Ovary (tissue), 9 donors: ENCODE measurements around the gene NHLH2. TPM values are rescaled to one million over a fixed set of nuclear protein-coding genes. Genes with fewer than 3 reads are reported as not detected.

Experiments
- DNase-seq, 5 donors: peaks; one replicate each; pipeline ENCODE4 v3.0.0-alpha.2; 2019 to 2020
- H3K27ac ChIP-seq, 2 donors: fragments of 200-600 bp; one replicate each; pipeline versions ENCODE4 v1.5.1 to v1.8.0; 2019 to 2022
- H3K27me3 ChIP-seq: fragments of 200-600 bp; one replicate; pipeline ENCODE4 v1.8.0; 2022
- H3K36me3 ChIP-seq: fragments of 200-600 bp; sonication (generic); one replicate; pipeline ENCODE4 v1.5.1; 2019
- H3K4me1 ChIP-seq: one replicate; pipeline ENCODE4 v1.8.1; 2013; ENCODE audit warnings: mild to moderate bottlenecking, moderate library complexity; ENCODE audit not compliant: insufficient read depth
- H3K4me3 ChIP-seq: fragments of 200-600 bp; sonication (generic); one replicate; pipeline ENCODE4 v1.5.1; 2017
- H3K9me3 ChIP-seq, 2 donors: fragments of 200-600 bp in 1 of 2; sonication (generic) in 1 of 2; one replicate each; pipeline versions ENCODE4 v1.5.1 to v1.8.1; 2013 to 2019; ENCODE audit warnings: mild to moderate bottlenecking in 1 of 2, moderate library complexity in 1 of 2
- CTCF ChIP-seq, 3 donors: fragments of 450-650 bp in 2 of 3; fragments of 200-600 bp in 1 of 3; IDR thresholded peaks; one replicate each; pipeline versions ENCODE4 v1.5.1 to v1.8.0; 2016 to 2022; ENCODE audit warnings: antibody characterized with exemption in 3 of 3, mild to moderate bottlenecking in 1 of 3
- EP300 ChIP-seq: sonication (generic); formaldehyde crosslinking; IDR thresholded peaks from one replicate; pipeline ENCODE4 v1.6.1; 2017; ENCODE audit warnings: antibody characterized with exemption
- POLR2A ChIP-seq: fragments of 450-650 bp; IDR thresholded peaks from one replicate; pipeline ENCODE4 v1.6.1; 2017; ENCODE audit warnings: antibody characterized with exemption, mild to moderate bottlenecking, moderate library complexity
- WGBS, 3 donors: extraction: QIAGEN DNeasy Blood & Tissue Kit in 1 of 3; methylation state at CpG; one replicate each; pipeline versions ENCODE4 v1.1.5 to v1.1.7; 2013 to 2017; 5-methylcytosine and 5-hydroxymethylcytosine counted together
- intact Hi-C, 4 donors: fragments of 100-400 bp; cut with DNase I; formaldehyde crosslinking; loops; one replicate each; pipeline versions ENCODE4 v1.11.0 to v1.15.1; 2022 to 2023
- polyA plus RNA-seq, 2 donors: library from polyadenylated mRNA; stranded (reverse); fragments of 200-250 nt in 1 of 2; fragments of 350-450 nt in 1 of 2; fragmentation: Illumina TruSeq in 1 of 2; extraction: RNeasy Lipid Tissue Mini Kit (QIAGEN cat#74804) in 1 of 2; gene quantifications; one replicate each; pipeline ENCODE4 v1.2.3, GENCODE V29; 2013 to 2014
- total RNA-seq, 7 donors: library from RNA; depleted of rRNA in 2 of 7; stranded (reverse); fragments of >200 nt in 2 of 7; fragmentation: NEBNext Ultra II Directional in 3 of 7; extraction: Animal tissue kit (Norgen Biotek cat#: 25700) in 3 of 7; gene quantifications; one replicate each; pipeline versions ENCODE4 v1.1.0 to v1.2.4, GENCODE V29; 2016 to 2023
- donor health status: DM: no; HTN: no; CAD: no; lungs with moderate emphysema.
- donor health status: DM: no; HTN: no; CAD: no.
- donor health status: Bipolar disorder and iron deficiency.
- donor health status: DM: yes; HTN: yes; CAD: no.
- donor health status: DM: no; HTN: no; CAD: no.
- donor health status: DM: yes; HTN: yes; CAD: no.

Gene NHLH2
- total and polyA plus RNA-seq, 9 donors: not detected

GRCh38 chr1:115832651-115833050, 8.3 kb downstream of the NHLH2 start:
- WGBS, 3 donors: 88 to 91% (median 91%) methylated on average over 8 of the region's 8 CpGs
- Histone ChIP-seq H3K27ac (no peak overlapping the region), H3K4me1 (no peaks in the 10 kb centered on the region), H3K27me3 (peaks cover under 1% of the 10 kb centered on the region), H3K9me3 (no peaks in the 10 kb centered on the region), H3K36me3 (no peaks in the 10 kb centered on the region), H3K4me3 (no peak overlapping the region)
- intact Hi-C loops: no loop called here
- no peak for DNase-seq
- TF ChIP-seq EP300: no peak
- no peak for TF ChIP-seq POLR2A
- TF ChIP-seq CTCF (IDR thresholded peaks at IDR 0.05): no peak

- Histone ChIP-seq H3K4me1 (no peaks in the 10 kb centered on the region), H3K4me3 (no peak overlapping the region), H3K27me3 (no peaks in the 10 kb centered on the region), H3K27ac (no peak overlapping the region), H3K9me3 (no peaks in the 10 kb centered on the region), H3K36me3 (no peaks in the 10 kb centered on the region)
- DNase-seq: no peak
- TF ChIP-seq EP300 (no peak), CTCF (IDR thresholded peaks at IDR 0.05) (no peak), POLR2A (no peak)
- 85 to 87% (median 85%) methylated on average over 3 of the region's 3 CpGs for WGBS, 3 donors
- intact Hi-C loops: no loop called here
Observed at GRCh38 chr1:115830963-115831362, 10.0 kb downstream of the NHLH2 start.

GRCh38 chr1:115829947-115830346, 11.0 kb downstream of the NHLH2 start:
- Histone ChIP-seq H3K27ac (no peak overlapping the region), H3K4me3 (no peak overlapping the region), H3K4me1 (no peaks in the 10 kb centered on the region), H3K36me3 (no peaks in the 10 kb centered on the region), H3K9me3 (no peaks in the 10 kb centered on the region), H3K27me3 (no peaks in the 10 kb centered on the region)
- no peak for DNase-seq
- TF ChIP-seq EP300 (no peak), CTCF (IDR thresholded peaks at IDR 0.05) (no peak), POLR2A (no peak)
- intact Hi-C loops: no loop called here
- WGBS, 3 donors: 82 to 86% (median 85%) methylated on average over 3 of the region's 3 CpGs

- Histone ChIP-seq H3K4me1 (no peaks in the 10 kb centered on the region), H3K36me3 (no peaks in the 10 kb centered on the region), H3K9me3 (no peaks in the 10 kb centered on the region), H3K4me3 (peak overlapping the region; percentile 30), H3K27ac (no peak overlapping the region), H3K27me3 (no peaks in the 10 kb centered on the region)
- peak in 2 of 5 donors; percentile 33 to 39 for DNase-seq
- 74 to 81% (median 81%) methylated on average over 20 of the region's 20 CpGs for WGBS, 3 donors
- no peak for TF ChIP-seq CTCF (IDR thresholded peaks at IDR 0.05)
- no peak for TF ChIP-seq POLR2A
- TF ChIP-seq EP300: no peak
- intact Hi-C loops: no loop called here
Observed at GRCh38 chr1:115829023-115829674, 11.8 kb downstream of the NHLH2 start.
